Smooth muscle cell (in vitro differentiated cells): ENCODE results near the gene ANKRD52. TPM values are rescaled to one million over a fixed set of nuclear protein-coding genes. Genes with fewer than 3 reads are reported as not detected.
A peak's percentile ranks its signal among the peaks of the same experiment; 100 is the strongest.
"Not testable (repeated sequence)": the region's sequence is repeated elsewhere in the genome, so short reads cannot be mapped to it uniquely, and the experiment has no call there.

Experiments
- DNase-seq: peaks from one replicate; lab custom pipeline; 2025; ENCODE audit not compliant: unreplicated experiment; lab: John Stamatoyannopoulos, UW
- H2AFZ ChIP-seq: fragments of 200-600 bp; sonication (generic); 2 replicates; pipeline ENCODE4 v1.6.0; 2016; ENCODE audit warnings: antibody characterized with exemption, low read depth, mild to moderate bottlenecking
- H3F3A ChIP-seq: fragments of 200-600 bp; sonication (generic); 2 replicates; pipeline ENCODE4 v1.6.0; 2017; ENCODE audit warnings: antibody characterized with exemption, low read depth
- H3K27ac ChIP-seq: fragments of 200-600 bp; sonication (generic); 2 replicates; pipeline ENCODE4 v1.5.1; 2016; ENCODE audit warnings: low read depth, mild to moderate bottlenecking
- H3K27me3 ChIP-seq: fragments of 200-600 bp; sonication (generic); 2 replicates; pipeline ENCODE4 v1.6.1; 2016; ENCODE audit warnings: low read depth, mild to moderate bottlenecking
- H3K36me3 ChIP-seq: fragments of 200-600 bp; sonication (generic); 2 replicates; pipeline ENCODE4 v1.5.1; 2016; ENCODE audit warnings: low read depth
- H3K4me1 ChIP-seq: fragments of 200-600 bp; sonication (generic); 2 replicates; pipeline ENCODE4 v1.5.1; 2016; ENCODE audit warnings: low read depth
- H3K4me2 ChIP-seq: fragments of 200-600 bp; sonication (generic); 2 replicates; pipeline ENCODE4 v1.6.0; 2016; ENCODE audit warnings: mild to moderate bottlenecking
- H3K4me3 ChIP-seq: fragments of 200-600 bp; sonication (generic); 2 replicates; pipeline ENCODE4 v1.5.1; 2016; ENCODE audit warnings: mild to moderate bottlenecking
- H3K79me2 ChIP-seq: fragments of 200-600 bp; sonication (generic); 2 replicates; pipeline ENCODE4 v1.6.0; 2016; ENCODE audit warnings: low read depth, mild to moderate bottlenecking
- H3K9ac ChIP-seq: fragments of 200-600 bp; sonication (generic); 2 replicates; pipeline ENCODE4 v1.6.0; 2016; ENCODE audit warnings: low read depth
- H3K9me3 ChIP-seq: fragments of 200-600 bp; sonication (generic); replicated peaks from 2 replicates; pipeline ENCODE4 v1.5.1; 2016; ENCODE audit warnings: low read depth
- H4K20me1 ChIP-seq: fragments of 200-600 bp; sonication (generic); 2 replicates; pipeline ENCODE4 v1.6.0; 2016; ENCODE audit warnings: low read depth
- CTCF ChIP-seq: fragments of 200-600 bp; sonication (generic); IDR thresholded peaks from 2 replicates; pipeline ENCODE4 v1.5.1; 2017; ENCODE audit warnings: borderline replicate concordance, mild to moderate bottlenecking, antibody characterized with exemption; ENCODE audit not compliant: insufficient read depth, poor library complexity, severe bottlenecking
- WGBS: methylation state at CpG from one replicate; pipeline ENCODE4 v1.1.7; 2016; ENCODE audit warnings: low lambda C conversion rate; 5-methylcytosine and 5-hydroxymethylcytosine counted together
- polyA plus RNA-seq: library from polyadenylated mRNA; unstranded; fragments of >200 nt; fragmentation: Nextera tagmentation; extraction: Ambion mirVana; gene quantifications from 2 replicates; pipeline ENCODE4 v1.2.1, GENCODE V29; 2016
- total RNA-seq: library from RNA; depleted of rRNA; stranded (reverse); fragments of >200 nt; gene quantifications from 2 replicates; pipeline ENCODE4 v1.2.3, GENCODE V29; 2014

Gene ANKRD52
- total and polyA plus RNA-seq, 2 experiments from 2014 or later, result 32.5 to 49.9 TPM

- H2AFZ ChIP-seq, result no peak overlapping the region
- no peaks in the 10 kb centered on the region for H3K9me3 ChIP-seq
- no peak overlapping the region for H3K4me3 ChIP-seq
- no peak overlapping the region for H3K4me2 ChIP-seq
- no peak for DNase-seq
- no peaks in the 10 kb centered on the region for H3K4me1 ChIP-seq
- no peak overlapping the region for H3K9ac ChIP-seq
- H3K27me3 ChIP-seq, result no peaks in the 10 kb centered on the region
- H3F3A ChIP-seq, result peaks cover 19% of the 10 kb centered on the region
- no peaks in the 10 kb centered on the region for H4K20me1 ChIP-seq
- TF ChIP-seq CTCF, result no peak
- 86% methylated on average over 2 of the region's 2 CpGs for WGBS
- H3K79me2 ChIP-seq, result no peaks in the 10 kb centered on the region
- no peaks in the 10 kb centered on the region for H3K36me3 ChIP-seq
- no peak overlapping the region for H3K27ac ChIP-seq
Observed at GRCh38 chr12:56202838-56203237, 55.3 kb downstream of the ANKRD52 start.

- 81% methylated on average over 1 of the region's 1 CpG for WGBS
- H4K20me1 ChIP-seq, result no peaks in the 10 kb centered on the region
- H3K27ac ChIP-seq, result no peak overlapping the region
- H3F3A ChIP-seq, result peaks cover 22% of the 10 kb centered on the region
- no peak overlapping the region for H3K4me3 ChIP-seq
- no peak overlapping the region for H3K4me2 ChIP-seq
- H3K4me1 ChIP-seq, result no peaks in the 10 kb centered on the region
- H3K79me2 ChIP-seq, result no peaks in the 10 kb centered on the region
- DNase-seq, result no peak
- no peak overlapping the region for H2AFZ ChIP-seq
- H3K27me3 ChIP-seq, result no peaks in the 10 kb centered on the region
- no peak overlapping the region for H3K9ac ChIP-seq
- no peak for TF ChIP-seq CTCF
- H3K36me3 ChIP-seq, result no peaks in the 10 kb centered on the region
- H3K9me3 ChIP-seq, result no peaks in the 10 kb centered on the region
Observed at GRCh38 chr12:56202366-56202765, 55.8 kb downstream of the ANKRD52 start.

- no peaks in the 10 kb centered on the region for H3K9me3 ChIP-seq
- no peaks in the 10 kb centered on the region for H3K4me1 ChIP-seq
- H3K4me3 ChIP-seq, result no peak overlapping the region
- H3K9ac ChIP-seq, result no peak overlapping the region
- H3K4me2 ChIP-seq, result no peak overlapping the region
- DNase-seq, result no peak
- no peak for TF ChIP-seq CTCF
- H3K27ac ChIP-seq, result no peak overlapping the region
- H4K20me1 ChIP-seq, result no peaks in the 10 kb centered on the region
- peaks cover 8% of the 10 kb centered on the region for H3F3A ChIP-seq
- no peaks in the 10 kb centered on the region for H3K36me3 ChIP-seq
- no peaks in the 10 kb centered on the region for H3K79me2 ChIP-seq
- WGBS, result 23% methylated on average over 1 of the region's 1 CpG
- no peaks in the 10 kb centered on the region for H3K27me3 ChIP-seq
- H2AFZ ChIP-seq, result no peak overlapping the region
Observed at GRCh38 chr12:56198836-56199235, 59.3 kb downstream of the ANKRD52 start.

GRCh38 chr12:56197921-56198635 lies 60.1 kb downstream of the ANKRD52 start:
- Histone ChIP-seq H3K9me3 (no peaks in the 10 kb centered on the region), H3F3A (peaks cover 8% of the 10 kb centered on the region), H3K36me3 (no peaks in the 10 kb centered on the region), H3K4me1 (no peaks in the 10 kb centered on the region), H2AFZ (no peak overlapping the region), H4K20me1 (no peaks in the 10 kb centered on the region), H3K4me2 (no peak overlapping the region), H3K9ac (no peak overlapping the region), H3K27ac (no peak overlapping the region), H3K4me3 (no peak overlapping the region), H3K27me3 (no peaks in the 10 kb centered on the region), H3K79me2 (no peaks in the 10 kb centered on the region)
- DNase-seq, result no peak
- TF ChIP-seq CTCF, result no peak
- WGBS, result 89% methylated on average over 9 of the region's 9 CpGs

GRCh38 chr12:56196818-56197550 lies 61.2 kb downstream of the ANKRD52 start:
- not testable (repeated sequence) for H3K4me3 ChIP-seq, H4K20me1 ChIP-seq, H2AFZ ChIP-seq, H3K36me3 ChIP-seq, H3K9ac ChIP-seq, H3K4me2 ChIP-seq, H3K27me3 ChIP-seq, H3K9me3 ChIP-seq, DNase-seq, H3F3A ChIP-seq, H3K79me2 ChIP-seq, H3K4me1 ChIP-seq
- 42% methylated on average over 11 of the region's 11 CpGs for WGBS
- peak overlapping the region; percentile 28 for H3K27ac ChIP-seq
